Cerebellar cortex (tissue), 1 donor: ENCODE results near the gene RBFA.

Experiments used
- DNase-seq: peaks from one replicate; pipeline ENCODE4 v3.0.0-alpha.2; 2015; ENCODE audit warnings: low spot score

The RBFA gene

DNA sequence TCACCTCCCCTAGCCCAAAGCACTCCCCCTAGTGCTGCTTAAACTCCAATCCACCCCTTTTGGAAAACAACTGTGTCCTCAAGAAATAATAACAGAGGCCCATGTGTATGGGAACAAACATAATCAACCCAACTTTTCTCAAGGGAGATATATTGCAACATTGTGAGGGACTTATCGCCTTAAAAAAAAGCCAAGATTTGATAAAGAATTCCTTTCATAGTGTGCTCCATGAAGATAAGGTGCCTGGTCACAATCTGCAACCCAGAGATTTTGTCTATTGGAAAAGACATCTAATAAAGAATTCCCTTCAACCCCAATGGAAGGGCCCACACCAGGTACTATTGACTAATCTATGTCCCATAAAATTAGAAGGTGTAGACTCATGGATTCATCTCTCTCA lies 4.5 kb upstream of the RBFA start:
- DNase-seq: no peak

DNA sequence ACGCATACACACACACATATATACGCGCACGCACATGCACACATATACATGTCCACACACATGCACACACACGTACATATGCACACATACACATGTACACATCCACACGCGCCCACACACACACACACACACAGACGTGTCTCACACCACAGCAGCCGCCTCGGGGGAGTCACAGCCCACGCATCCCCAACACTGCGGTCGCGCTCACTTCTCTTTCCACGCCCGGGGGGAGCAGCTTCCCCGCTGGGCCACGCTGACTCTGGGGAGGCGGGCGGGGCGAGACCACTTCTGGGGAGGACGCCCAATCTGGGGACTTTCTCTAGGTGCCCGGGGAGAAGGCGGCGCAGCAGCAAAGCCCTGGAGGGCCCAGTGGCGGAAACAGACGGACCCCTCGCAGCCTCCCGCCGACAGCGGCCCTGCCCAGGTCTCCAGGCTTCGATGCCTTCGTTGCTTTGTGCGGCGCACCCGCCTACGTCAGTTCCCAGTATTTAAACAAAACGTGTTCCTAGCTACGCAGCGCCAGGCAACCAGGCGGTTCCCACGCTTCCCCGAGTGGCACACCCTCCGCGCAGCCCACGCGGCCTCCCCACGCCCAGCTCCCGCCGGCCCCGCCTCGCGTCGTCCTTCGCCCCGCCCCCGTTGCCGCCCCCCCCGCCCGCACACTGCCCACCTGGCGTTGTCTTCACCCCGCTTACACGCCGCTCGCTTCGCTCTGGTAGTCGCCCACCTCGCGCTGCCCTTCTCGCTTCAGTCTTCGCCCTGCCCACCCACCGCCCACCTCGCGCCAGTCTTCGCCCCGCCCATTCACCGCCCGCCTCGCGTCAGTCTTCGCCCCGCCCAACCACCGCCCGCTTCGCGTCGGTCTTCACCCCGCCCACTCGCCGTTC lies 810 bp upstream of the RBFA start:
- no peak for DNase-seq

DNA sequence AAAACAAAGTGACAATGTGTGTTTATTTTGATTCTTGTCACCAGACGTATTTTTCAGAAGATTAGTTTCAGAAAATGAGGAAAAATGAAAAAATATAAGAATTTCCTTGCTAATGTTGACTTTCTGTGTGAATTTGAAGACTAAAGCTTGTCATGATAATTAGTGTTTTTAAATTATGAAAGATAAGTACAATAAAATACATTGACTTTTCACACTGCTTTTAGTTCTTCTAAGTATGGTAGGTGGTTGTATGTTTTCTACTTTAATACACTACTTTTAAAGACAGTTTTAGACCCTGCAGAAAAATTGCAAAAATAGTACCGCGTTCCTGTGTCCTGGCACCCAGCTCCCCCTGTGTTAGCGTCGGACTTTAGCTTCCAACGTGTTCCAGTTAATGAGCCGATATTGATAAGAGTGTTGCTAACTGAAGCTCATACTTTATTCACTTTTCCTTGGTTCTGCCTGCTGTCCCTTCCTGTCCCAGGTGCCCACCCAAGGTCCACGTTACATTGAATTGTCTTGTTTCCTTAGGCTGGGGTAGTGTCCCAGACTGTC lies 695 bp downstream of the RBFA start:
- DNase-seq: peak; percentile 13

- DNase-seq: no peak
These were observed 1.8 kb downstream of the RBFA start for GRCh38 chr18:80035997-80036396.

- no peak for DNase-seq
These were observed 3.1 kb downstream of the RBFA start for GRCh38 chr18:80037300-80037699.

DNA sequence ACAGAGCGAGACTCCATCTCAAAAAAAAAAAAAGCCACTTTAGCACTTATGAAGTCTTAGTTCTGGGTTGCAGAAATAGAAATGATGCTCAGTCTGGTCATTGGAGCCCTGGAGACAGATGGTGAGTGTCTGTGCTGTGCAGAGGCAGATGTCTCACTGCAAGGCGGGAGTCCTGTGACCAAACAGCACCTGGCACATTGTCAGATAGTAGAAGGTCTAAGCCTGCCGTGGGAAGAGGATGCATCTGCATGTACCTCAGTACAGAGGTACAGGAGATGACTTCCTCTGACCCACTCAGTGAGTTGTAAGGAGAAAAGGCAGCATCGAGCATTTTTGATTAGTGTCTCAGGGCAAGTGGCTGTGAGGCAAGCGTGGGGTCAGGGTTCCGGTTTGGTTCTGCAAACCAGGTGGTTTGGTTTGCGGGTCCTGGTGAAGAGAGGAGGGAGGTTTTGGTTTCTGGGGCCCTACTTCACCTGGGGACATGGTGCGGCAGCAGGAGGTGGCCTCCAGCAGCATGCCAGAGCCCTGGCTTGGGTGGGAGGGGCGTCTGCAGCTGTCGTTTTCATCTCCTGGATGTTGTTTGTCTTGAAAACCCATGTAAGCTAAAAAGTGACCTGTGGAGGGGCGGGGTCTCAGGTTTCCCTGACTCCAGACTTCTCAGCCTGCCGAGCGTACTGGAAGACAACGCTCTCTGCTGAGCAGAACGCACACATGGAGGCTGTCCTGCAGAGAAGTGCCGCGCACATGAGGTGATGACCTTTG lies 3.8 kb downstream of the RBFA start:
- peak; percentile 8 for DNase-seq

DNA sequence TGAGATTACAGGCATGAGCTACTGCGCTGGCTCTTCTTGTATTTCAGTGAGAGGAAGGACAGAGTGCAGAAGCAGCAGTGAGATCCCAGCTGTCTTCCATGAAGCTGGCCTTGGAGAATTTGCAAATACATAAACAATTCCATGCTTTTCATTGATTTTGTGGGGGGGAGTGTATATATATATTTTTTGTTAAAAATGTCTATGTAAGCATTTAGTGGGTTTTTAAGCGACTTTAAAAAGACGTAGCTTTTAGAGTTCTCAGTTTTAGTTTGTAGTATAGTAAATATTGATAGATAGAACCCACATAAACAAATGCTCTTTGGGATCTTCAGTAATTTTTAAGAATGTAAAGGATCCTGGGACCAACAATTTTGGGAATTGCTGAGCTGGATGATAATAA lies 6.3 kb downstream of the RBFA start:
- DNase-seq: no peak

DNA sequence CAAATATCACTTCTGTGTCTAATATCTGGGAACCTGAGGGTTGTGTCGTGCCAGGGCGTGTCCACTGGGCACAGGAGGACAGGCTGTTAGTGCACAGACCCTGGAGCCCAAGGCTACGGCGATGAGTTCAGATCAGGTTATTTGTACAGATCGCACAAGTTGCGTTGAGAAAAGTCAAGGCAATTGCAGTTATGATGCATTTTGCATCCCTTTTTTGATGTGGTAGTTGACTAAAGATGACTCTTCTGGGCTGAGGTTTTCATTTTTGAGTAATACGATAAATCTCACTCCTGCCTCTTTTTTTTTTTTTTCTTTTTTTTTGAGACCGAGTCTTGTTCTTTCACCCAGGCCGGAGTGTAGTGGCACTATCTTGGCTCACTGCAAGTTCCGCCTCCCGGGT lies 7.2 kb downstream of the RBFA start:
- no peak for DNase-seq

DNA sequence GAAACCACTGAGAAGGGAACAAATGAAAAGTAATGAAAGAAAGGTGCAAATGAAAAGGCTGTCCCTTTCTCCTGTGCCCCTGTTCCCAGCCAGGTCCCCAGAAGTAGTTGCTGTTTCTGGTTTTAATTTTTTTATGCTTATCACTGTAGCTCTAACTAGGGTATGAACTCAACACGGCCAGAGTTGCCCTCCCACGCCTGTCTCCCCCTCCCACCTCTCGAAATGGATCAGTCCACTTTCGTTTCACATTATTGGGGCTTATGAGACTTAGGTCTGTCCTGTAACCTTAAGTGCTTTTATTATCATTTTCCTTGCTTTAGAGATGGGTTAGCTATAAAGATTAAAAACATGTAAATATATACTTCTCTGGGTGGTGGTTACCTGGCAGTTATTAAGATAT lies 8.6 kb downstream of the RBFA start:
- no peak for DNase-seq

- no peak for DNase-seq
These were observed 9.8 kb downstream of the RBFA start for GRCh38 chr18:80044072-80044471.

DNA sequence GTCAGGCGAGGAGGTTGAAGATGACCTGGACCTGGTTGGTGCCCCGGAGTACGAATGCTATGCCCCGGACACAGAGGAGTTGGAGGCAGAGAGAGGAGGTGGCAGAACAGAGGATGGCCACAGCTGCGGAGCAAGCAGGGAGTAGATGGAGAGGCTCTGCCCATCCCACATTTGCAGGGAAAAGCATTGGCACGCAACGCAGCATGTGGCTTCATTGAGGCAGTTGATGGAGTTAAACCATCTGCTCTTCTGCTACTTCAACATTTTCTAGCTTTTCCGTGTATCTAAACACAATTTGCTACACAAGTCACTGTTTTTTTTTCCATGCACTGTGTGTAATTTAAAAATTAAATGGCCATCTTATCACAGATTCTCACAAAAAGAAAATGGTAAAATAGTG lies 11.8 kb downstream of the RBFA start:
- DNase-seq: peak; percentile 58

DNA sequence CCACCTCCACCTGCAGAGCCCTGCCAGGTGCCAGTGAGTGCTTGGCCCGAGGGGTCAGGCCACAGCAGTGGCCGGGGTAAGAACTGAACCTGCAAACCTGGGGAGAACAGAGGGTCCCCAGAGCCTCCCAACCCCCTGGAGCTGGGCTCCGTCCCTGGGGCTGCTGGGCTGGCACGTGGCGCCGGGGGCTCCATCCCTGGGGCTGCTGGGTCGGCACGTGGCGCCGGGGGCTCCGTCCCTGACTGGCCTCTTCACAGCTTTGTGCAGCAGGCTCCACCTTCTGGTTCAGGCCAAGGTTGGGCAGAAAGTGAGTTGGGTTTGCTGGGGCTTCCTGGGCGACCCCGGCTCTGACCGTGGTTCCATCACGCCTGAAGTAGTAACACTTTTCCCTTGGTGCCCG lies 12.2 kb downstream of the RBFA start:
- DNase-seq: no peak

GRCh38 chr18:80046961-80047541 lies 12.8 kb downstream of the RBFA start:
- peak; percentile 82 for DNase-seq

- no peak for DNase-seq
These were observed 16.6 kb downstream of the RBFA start for GRCh38 chr18:80050797-80051196.

- DNase-seq: no peak
These were observed 21.9 kb downstream of the RBFA start for GRCh38 chr18:80056095-80056494.

- no peak for DNase-seq
These were observed 25.7 kb downstream of the RBFA start for GRCh38 chr18:80059945-80060344.

- DNase-seq: no peak
These were observed 31.5 kb downstream of the RBFA start for GRCh38 chr18:80065705-80066104.

DNA sequence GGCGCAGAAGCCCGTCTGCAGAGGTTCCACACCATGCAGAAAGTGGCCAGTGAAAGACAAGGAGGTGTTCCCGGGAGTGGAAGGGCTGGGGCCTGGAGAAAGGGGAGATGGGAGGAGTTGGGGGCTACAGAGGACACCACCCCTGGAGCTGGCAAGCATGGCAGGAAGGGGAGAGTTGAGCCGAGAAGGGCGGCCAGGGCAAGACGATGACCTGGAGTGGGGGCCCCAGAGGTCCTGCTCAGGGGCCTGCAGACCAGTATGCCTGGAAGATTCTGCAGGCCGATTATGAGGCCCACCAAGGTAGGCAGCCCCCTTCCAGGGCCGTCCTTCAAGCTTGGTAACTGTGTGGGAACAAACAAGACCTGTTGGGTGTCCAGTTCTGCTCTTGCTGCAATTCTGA lies 33.1 kb downstream of the RBFA start:
- DNase-seq: no peak

- DNase-seq: no peak
These were observed 33.7 kb downstream of the RBFA start for GRCh38 chr18:80067897-80068296.

DNA sequence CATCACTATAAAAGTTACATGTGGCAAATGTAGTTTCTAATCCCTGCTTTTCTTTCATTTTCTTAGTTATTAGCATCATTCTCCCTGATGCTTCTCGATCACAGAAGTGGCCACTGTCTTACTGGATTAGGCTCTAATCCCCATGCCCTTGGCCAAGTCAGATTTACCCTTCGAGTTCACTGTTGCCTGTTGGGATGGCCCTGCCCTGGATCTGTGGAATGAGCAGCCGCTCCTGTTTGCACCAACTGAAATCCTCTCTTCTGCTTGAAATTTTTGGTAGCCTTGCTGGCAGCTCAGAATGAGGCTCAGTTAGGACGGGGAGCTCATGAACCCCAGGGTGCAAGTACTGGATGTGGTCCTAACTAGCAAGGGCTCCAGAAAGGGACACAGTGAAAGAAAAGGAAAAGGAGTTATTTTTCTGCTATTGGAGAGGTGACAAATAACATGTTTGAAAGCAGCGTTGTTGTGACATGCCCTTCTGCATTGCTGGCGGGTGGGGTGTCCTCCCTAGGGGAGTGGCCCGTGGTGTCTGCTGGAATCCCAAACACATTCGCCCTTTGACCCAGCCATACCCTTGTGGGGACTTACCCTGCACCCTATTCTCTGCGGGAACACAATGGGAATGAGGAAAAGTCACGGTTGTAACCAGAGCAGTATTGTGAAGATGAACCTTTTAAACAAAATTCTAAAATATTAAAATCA lies 34.5 kb downstream of the RBFA start:
- no peak for DNase-seq

DNA sequence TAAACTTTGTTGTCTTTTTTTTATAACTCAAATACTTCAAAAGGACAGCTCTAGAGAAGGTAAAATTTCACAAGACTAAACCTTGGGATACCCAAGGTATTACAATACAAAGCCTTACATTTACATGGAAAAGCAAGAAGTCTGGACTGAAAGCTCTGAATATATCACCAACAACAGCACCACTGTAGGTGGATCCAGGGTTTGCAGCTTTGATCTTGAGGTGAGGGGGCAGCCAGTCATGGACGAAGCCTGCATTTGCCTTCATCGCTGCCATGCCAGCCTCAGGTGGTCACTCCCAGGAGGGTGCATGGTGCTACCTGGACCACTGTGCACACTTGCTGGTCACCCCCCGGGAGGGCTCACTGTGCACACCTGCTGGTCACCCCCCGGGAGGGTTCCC lies 36.6 kb downstream of the RBFA start:
- no peak for DNase-seq

DNA sequence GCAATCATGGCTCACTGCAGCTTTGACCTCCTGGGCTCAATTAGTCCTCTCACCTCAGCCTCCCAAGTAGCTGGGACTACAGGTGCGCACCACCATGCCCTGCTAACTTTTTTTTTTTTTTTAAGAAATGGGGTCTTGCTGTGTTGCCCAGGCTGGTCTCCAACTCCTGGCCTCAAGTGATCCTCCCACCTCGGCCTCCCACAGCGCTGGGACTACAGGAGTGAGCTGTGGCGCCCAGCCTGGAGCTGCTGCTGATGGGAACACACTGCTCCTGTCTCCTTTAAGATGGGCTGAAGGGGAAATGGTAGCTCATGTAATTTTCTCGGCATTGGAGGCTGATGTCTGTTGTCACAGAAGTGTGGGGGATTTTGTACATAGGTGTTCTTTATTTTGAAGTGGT lies 39.9 kb downstream of the RBFA start:
- no peak for DNase-seq
